Natural killer cell (primary cell): ENCODE results near the gene RMC1. TPM values are rescaled to one million over a fixed set of nuclear protein-coding genes. Genes with fewer than 3 reads are reported as not detected.
"Not testable (repeated sequence)": the region's sequence is repeated elsewhere in the genome, so short reads cannot be mapped to it uniquely, and the experiment has no call there.

Experiments
- ATAC-seq, 3 donors: fragments of 150-1000 bp in 2 of 3; fragments of 200-7000 bp in 1 of 3; cut with Tn5 transposase; 1 replicate in 1 of 3; 2 replicates in 2 of 3; pipeline ENCODE4 v1.10.0; 2021; ENCODE audit warnings: mild to moderate bottlenecking in 2 of 3, moderate library complexity in 2 of 3
- DNase-seq, 2 donors: peaks; one replicate each; pipeline versions ENCODE4 v3.0.0 to v3.0.0-alpha.2; 2013 to 2021; ENCODE audit warnings: mixed read lengths in 1 of 2
- H3K27ac ChIP-seq: one replicate; pipeline ENCODE4 v1.5.1; 2013; ENCODE audit warnings: mild to moderate bottlenecking, low read length
- H3K27me3 ChIP-seq: one replicate; pipeline ENCODE4 v1.6.1; 2013; ENCODE audit warnings: low read length; ENCODE audit not compliant: control insufficient read depth, insufficient read depth
- H3K36me3 ChIP-seq: one replicate; pipeline ENCODE4 v1.6.1; 2013; ENCODE audit warnings: low read length; ENCODE audit not compliant: control insufficient read depth, insufficient read depth
- H3K4me1 ChIP-seq: one replicate; pipeline ENCODE4 v1.6.1; 2013; ENCODE audit warnings: low read length; ENCODE audit not compliant: control insufficient read depth, insufficient read depth
- H3K4me3 ChIP-seq: one replicate; pipeline ENCODE4 v1.5.1; 2013; ENCODE audit warnings: low read length
- H3K9me3 ChIP-seq: one replicate; pipeline ENCODE4 v1.6.1; 2013; ENCODE audit warnings: low read length; ENCODE audit not compliant: control insufficient read depth, insufficient read depth
- H3K27ac Mint-ChIP-seq, 2 donors: one replicate each; pipeline ENCODE4 v1.8.0; 2022; ENCODE audit warnings: mild to moderate bottlenecking in 2 of 2, mixed read lengths in 2 of 2, moderate library complexity in 1 of 2
- H3K27me3 Mint-ChIP-seq, 2 donors: one replicate each; pipeline ENCODE4 v1.8.0; 2022; ENCODE audit warnings: low read depth in 2 of 2, mixed read lengths in 2 of 2
- H3K36me3 Mint-ChIP-seq: one replicate; pipeline ENCODE4 v1.8.0; 2022; ENCODE audit warnings: mixed read lengths
- H3K4me1 Mint-ChIP-seq, 2 donors: one replicate each; pipeline ENCODE4 v1.8.0; 2022; ENCODE audit warnings: mixed read lengths in 2 of 2
- H3K4me3 Mint-ChIP-seq: one replicate; pipeline ENCODE4 v1.8.0; 2022; ENCODE audit warnings: mild to moderate bottlenecking, moderate library complexity, mixed read lengths
- H3K9me3 Mint-ChIP-seq, 2 donors: one replicate each; pipeline ENCODE4 v1.8.0; 2022; ENCODE audit warnings: mixed read lengths in 2 of 2
- CTCF ChIP-seq: fragments of 200-600 bp; IDR thresholded peaks from one replicate; pipeline ENCODE4 v1.8.0; 2022; ENCODE audit warnings: antibody characterized with exemption
- WGBS: methylation state at CpG from one replicate; pipeline ENCODE4 v1.1.7; 2013; ENCODE audit warnings: missing lambda C conversion rate; ENCODE audit not compliant: insufficient coverage; 5-methylcytosine and 5-hydroxymethylcytosine counted together
- intact Hi-C: fragments of 100-400 bp; cut with micrococcal nuclease; formaldehyde crosslinking; loops from one replicate; pipeline ENCODE4 v1.14.2; 2022
- total RNA-seq, 4 donors: library from RNA; stranded (reverse); fragments of 120-200 nt in 1 of 4; gene quantifications; one replicate each; pipeline versions ENCODE4 v1.2.3 to v1.2.4, GENCODE V29; 2013 to 2022

RMC1 gene
- total RNA-seq, 3 donors from 2014 or later (not counting 1 experiment from before 2014, with no cell fraction given), result 71.1 to 84.4 (median 77.2) TPM

GRCh38 chr18:23512216-23512615 is 8.9 kb downstream of the RMC1 start:
- intact Hi-C loops, H3K27ac ChIP-seq: not testable (repeated sequence)

GRCh38 chr18:23512641-23513040 is 9.3 kb downstream of the RMC1 start:
- Histone ChIP-seq H3K27ac (no peak overlapping the region), H3K36me3 (peaks cover 46% of the 10 kb centered on the region), H3K9me3 (no peaks in the 10 kb centered on the region), H3K27me3 (no peaks in the 10 kb centered on the region), H3K4me3 (no peak overlapping the region), H3K4me1 (peaks cover 3% of the 10 kb centered on the region)
- H3K27me3 Mint-ChIP-seq, result no peaks in the 10 kb centered on the region
- peaks cover 25% of the 10 kb centered on the region for H3K36me3 Mint-ChIP-seq
- intact Hi-C loops, result no loop called here
- ATAC-seq (no peak), DNase-seq (no peak)
- H3K27ac Mint-ChIP-seq, result peak overlapping the region; percentile 47 to 69
- TF ChIP-seq CTCF, result no peak
- peaks cover 19 to 30% of the 10 kb centered on the region in 2 donors for H3K4me1 Mint-ChIP-seq
- 86% methylated on average over 1 of the region's 1 CpG for WGBS
- no peaks in the 10 kb centered on the region for H3K9me3 Mint-ChIP-seq
- H3K4me3 Mint-ChIP-seq, result no peak overlapping the region

More at GRCh38 chr18:23512216-23512615, 8.9 kb downstream of the RMC1 start:
- H3K4me3 Mint-ChIP-seq, DNase-seq, H3K9me3 ChIP-seq, H3K4me3 ChIP-seq, H3K27me3 ChIP-seq, H3K9me3 Mint-ChIP-seq, ATAC-seq, H3K27me3 Mint-ChIP-seq, H3K4me1 ChIP-seq: not testable (repeated sequence)
- peak overlapping the region; percentile 47 to 69 for H3K27ac Mint-ChIP-seq
- H3K36me3 ChIP-seq, result peaks cover 42% of the 10 kb centered on the region
- 59% methylated on average over 3 of the region's 7 CpGs for WGBS
- H3K4me1 Mint-ChIP-seq, result peaks cover 23 to 30% of the 10 kb centered on the region in 2 donors
- peaks cover 25% of the 10 kb centered on the region for H3K36me3 Mint-ChIP-seq

DNA sequence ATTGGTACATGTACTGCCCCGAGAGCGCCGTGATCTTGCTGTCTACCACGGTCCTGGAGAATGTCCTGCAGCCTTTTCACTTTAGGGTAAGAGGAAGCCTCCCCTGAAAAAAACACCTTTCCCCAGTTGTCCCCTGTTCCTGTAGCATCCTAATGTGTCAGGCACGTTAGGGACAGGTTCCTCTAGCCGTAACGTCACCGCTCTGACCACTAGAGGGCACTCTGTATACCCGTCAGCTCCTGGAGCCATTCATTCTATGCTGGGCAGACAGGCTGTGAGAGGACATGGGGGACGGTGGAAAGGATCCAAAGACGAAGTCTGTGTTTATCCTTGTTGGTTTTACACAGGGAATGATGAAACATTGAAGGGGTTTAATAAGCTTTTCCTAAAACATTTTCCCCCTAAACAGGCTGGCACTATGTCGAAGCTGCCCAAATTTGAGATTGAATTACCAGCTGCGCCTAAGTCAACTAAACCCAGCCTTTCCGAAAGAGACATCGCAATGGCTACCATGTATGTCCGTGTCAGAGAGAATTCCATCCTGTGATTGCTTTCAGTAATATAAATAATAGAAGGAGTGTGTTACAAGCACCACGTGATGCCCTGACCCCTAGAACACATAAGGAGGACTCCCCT is 12.7 kb downstream of the RMC1 start:
- no peaks in the 10 kb centered on the region for H3K27me3 Mint-ChIP-seq
- H3K9me3 Mint-ChIP-seq, result no peaks in the 10 kb centered on the region
- ATAC-seq, result peak; percentile 95 to 99 (median 98)
- peaks cover 58% of the 10 kb centered on the region for H3K36me3 ChIP-seq
- WGBS, result 54% methylated on average over 17 of the region's 17 CpGs
- H3K36me3 Mint-ChIP-seq, result peaks cover 15% of the 10 kb centered on the region
- H3K4me3 Mint-ChIP-seq, result no peak overlapping the region
- H3K27ac ChIP-seq, result no peak overlapping the region
- H3K27me3 ChIP-seq, result no peaks in the 10 kb centered on the region
- DNase-seq, result peak; percentile 57 to 89
- H3K27ac Mint-ChIP-seq, result peak overlapping the region; percentile 58 to 59
- no peak overlapping the region for H3K4me3 ChIP-seq
- peak; percentile 79 for TF ChIP-seq CTCF
- intact Hi-C loops, result loop anchor here (1.0 to 5.0 kb wide), 2 partner anchors 70 to 296 kb away; partner anchors contain the start of gene NPC1
- no peaks in the 10 kb centered on the region for H3K9me3 ChIP-seq
- peaks cover 13 to 19% of the 10 kb centered on the region in 2 donors for H3K4me1 Mint-ChIP-seq
- peaks cover 3% of the 10 kb centered on the region for H3K4me1 ChIP-seq

- H3K4me1 Mint-ChIP-seq, result peaks cover 10 to 15% of the 10 kb centered on the region in 2 donors
- H3K27me3 Mint-ChIP-seq, result no peaks in the 10 kb centered on the region
- intact Hi-C loops, result loop anchor here (5.0 kb wide), 1 partner anchor 293 kb away; no protein-coding TSS in a partner anchor
- no peaks in the 10 kb centered on the region for H3K9me3 Mint-ChIP-seq
- DNase-seq, result no peak
- H3K36me3 ChIP-seq, result peaks cover 79% of the 10 kb centered on the region
- H3K27me3 ChIP-seq, result no peaks in the 10 kb centered on the region
- 100% methylated on average over 2 of the region's 4 CpGs for WGBS
- no peak for ATAC-seq
- H3K4me1 ChIP-seq, result peaks cover 7% of the 10 kb centered on the region
- H3K9me3 ChIP-seq, result no peaks in the 10 kb centered on the region
- peak overlapping the region in 1 of 2 donors; percentile 49 for H3K27ac Mint-ChIP-seq
- no peak overlapping the region for H3K27ac ChIP-seq
- no peak overlapping the region for H3K4me3 ChIP-seq
- peaks cover 24% of the 10 kb centered on the region for H3K36me3 Mint-ChIP-seq
- TF ChIP-seq CTCF, result no peak
- H3K4me3 Mint-ChIP-seq, result no peak overlapping the region
These were observed 16.4 kb downstream of the RMC1 start for GRCh38 chr18:23519734-23520133.
